ENCODE data around the gene IRAK2. TPM values are rescaled to one million over a fixed set of nuclear protein-coding genes. Genes with fewer than 3 reads are reported as not detected.

Gene IRAK2
- total and polyA plus RNA-seq, 2 donors (not counting 1 experiment from before 2014, with no cell fraction given), result 1.5 to 6.6 TPM

DNA sequence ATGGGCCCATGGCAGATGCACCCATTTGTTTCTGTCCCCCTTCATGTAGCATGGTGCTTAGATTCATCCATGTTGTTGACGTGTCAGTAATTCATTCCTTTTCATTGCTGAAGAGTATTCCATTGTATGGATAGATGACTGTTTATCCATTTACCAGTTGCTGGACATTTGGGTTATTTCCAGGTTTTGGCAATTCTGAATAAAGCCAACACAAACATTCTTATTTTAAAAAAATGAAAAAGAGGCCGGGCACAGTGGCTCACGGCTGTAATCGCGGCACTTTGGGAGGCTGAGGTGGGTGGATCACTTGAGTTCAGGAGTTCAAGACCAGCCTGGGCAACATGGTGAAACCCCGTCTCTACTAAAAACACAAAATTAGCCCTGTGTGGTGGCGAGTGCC lies 64.9 kb downstream of the IRAK2 start:
- H3K4me1 ChIP-seq (ENCODE audit: control insufficient read depth, extremely low read depth, insufficient read depth, low read length), result no peaks in the 10 kb centered on the region
- H3K4me3 ChIP-seq (replicated peaks in 1 of 4; ENCODE audit: control extremely low read depth in 1 of 4, insufficient read depth in 1 of 4, low read depth in 3 of 4, low read length in 4 of 4), result no peak overlapping the region
- no peak overlapping the region for H3K27ac ChIP-seq (ENCODE audit: insufficient read depth, low read length)
- H3K79me2 ChIP-seq (ENCODE audit: control insufficient read depth, insufficient read depth, low read length), result no peaks in the 10 kb centered on the region
- TF ChIP-seq, protein P1, sequence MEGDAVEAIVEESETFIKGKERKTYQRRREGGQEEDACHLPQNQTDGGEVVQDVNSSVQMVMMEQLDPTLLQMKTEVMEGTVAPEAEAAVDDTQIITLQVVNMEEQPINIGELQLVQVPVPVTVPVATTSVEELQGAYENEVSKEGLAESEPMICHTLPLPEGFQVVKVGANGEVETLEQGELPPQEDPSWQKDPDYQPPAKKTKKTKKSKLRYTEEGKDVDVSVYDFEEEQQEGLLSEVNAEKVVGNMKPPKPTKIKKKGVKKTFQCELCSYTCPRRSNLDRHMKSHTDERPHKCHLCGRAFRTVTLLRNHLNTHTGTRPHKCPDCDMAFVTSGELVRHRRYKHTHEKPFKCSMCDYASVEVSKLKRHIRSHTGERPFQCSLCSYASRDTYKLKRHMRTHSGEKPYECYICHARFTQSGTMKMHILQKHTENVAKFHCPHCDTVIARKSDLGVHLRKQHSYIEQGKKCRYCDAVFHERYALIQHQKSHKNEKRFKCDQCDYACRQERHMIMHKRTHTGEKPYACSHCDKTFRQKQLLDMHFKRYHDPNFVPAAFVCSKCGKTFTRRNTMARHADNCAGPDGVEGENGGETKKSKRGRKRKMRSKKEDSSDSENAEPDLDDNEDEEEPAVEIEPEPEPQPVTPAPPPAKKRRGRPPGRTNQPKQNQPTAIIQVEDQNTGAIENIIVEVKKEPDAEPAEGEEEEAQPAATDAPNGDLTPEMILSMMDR (conservative IDR thresholded peaks at IDR 0.05 in 1 of 2, IDR thresholded peaks at IDR 0.05 in 1 of 2; ENCODE audit: low read depth in 1 of 2, low read length in 2 of 2), result no peak
- TF ChIP-seq EZH2 (IDR thresholded peaks at IDR 0.05; ENCODE audit: low read length, missing control alignments), result no peak
- H3K4me2 ChIP-seq (ENCODE audit: extremely low read depth, insufficient read depth, low read length), result no peak overlapping the region
- H2AFZ ChIP-seq (ENCODE audit: low read length), result no peak overlapping the region
- H4K20me1 ChIP-seq (ENCODE audit: control insufficient read depth, extremely low read depth, insufficient read depth, low read length), result no peaks in the 10 kb centered on the region
- H3K9me3 ChIP-seq (ENCODE audit: control insufficient read depth, insufficient read depth, low read depth, low read length), result no peaks in the 10 kb centered on the region
- peaks cover 7% of the 10 kb centered on the region for H3K36me3 ChIP-seq (ENCODE audit: control insufficient read depth, insufficient read depth, low read length)
- no peak overlapping the region for H3K9ac ChIP-seq (ENCODE audit: insufficient read depth, low read length)
- no peaks in the 10 kb centered on the region for H3K27me3 ChIP-seq (ENCODE audit: control insufficient read depth, insufficient read depth, low read length)
- DNase-seq (ENCODE audit: low read depth in 2 of 2), result no peak

DNA sequence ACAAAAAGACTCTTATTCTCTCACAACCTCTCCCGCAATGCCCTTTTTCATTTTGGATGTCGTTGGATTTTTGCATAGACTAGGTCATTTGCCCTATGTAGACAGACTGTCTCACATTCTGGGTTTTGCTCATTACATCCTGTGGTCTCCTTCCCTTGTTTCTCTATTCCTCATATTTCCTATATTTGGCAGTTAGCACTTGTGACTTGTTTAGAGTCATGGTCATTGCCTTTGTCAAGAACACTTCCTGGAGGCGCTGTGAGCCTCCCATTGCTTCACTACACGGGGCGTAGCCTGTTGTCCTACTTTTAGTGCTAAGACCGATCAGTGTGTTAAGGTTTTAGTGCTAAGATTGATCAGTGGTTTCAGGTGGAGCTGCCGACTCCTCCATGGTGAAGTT lies 67.4 kb downstream of the IRAK2 start:
- Histone ChIP-seq H3K4me1 (ENCODE audit: control insufficient read depth, extremely low read depth, insufficient read depth, low read length) (no peaks in the 10 kb centered on the region), H2AFZ (ENCODE audit: low read length) (no peak overlapping the region), H3K36me3 (ENCODE audit: control insufficient read depth, insufficient read depth, low read length) (peaks cover 4% of the 10 kb centered on the region), H3K4me2 (ENCODE audit: extremely low read depth, insufficient read depth, low read length) (no peak overlapping the region), H3K4me3 (replicated peaks in 1 of 4; ENCODE audit: control extremely low read depth in 1 of 4, insufficient read depth in 1 of 4, low read depth in 3 of 4, low read length in 4 of 4) (no peak overlapping the region), H3K9ac (ENCODE audit: insufficient read depth, low read length) (no peak overlapping the region), H3K27me3 (ENCODE audit: control insufficient read depth, insufficient read depth, low read length) (no peaks in the 10 kb centered on the region), H3K9me3 (ENCODE audit: control insufficient read depth, insufficient read depth, low read depth, low read length) (no peaks in the 10 kb centered on the region), H3K27ac (ENCODE audit: insufficient read depth, low read length) (no peak overlapping the region), H4K20me1 (ENCODE audit: control insufficient read depth, extremely low read depth, insufficient read depth, low read length) (no peaks in the 10 kb centered on the region), H3K79me2 (ENCODE audit: control insufficient read depth, insufficient read depth, low read length) (no peaks in the 10 kb centered on the region)
- DNase-seq (ENCODE audit: low read depth in 2 of 2), result no peak
- no peak for TF ChIP-seq EZH2 (IDR thresholded peaks at IDR 0.05; ENCODE audit: low read length, missing control alignments)
- TF ChIP-seq, protein P1 (conservative IDR thresholded peaks at IDR 0.05 in 1 of 2, IDR thresholded peaks at IDR 0.05 in 1 of 2; ENCODE audit: low read depth in 1 of 2, low read length in 2 of 2), result no peak

- TF ChIP-seq, protein P1 (conservative IDR thresholded peaks at IDR 0.05 in 1 of 2, IDR thresholded peaks at IDR 0.05 in 1 of 2; ENCODE audit: low read depth in 1 of 2, low read length in 2 of 2), result no peak
- no peak for TF ChIP-seq EZH2 (IDR thresholded peaks at IDR 0.05; ENCODE audit: low read length, missing control alignments)
- H3K4me3 ChIP-seq (replicated peaks in 1 of 4; ENCODE audit: control extremely low read depth in 1 of 4, insufficient read depth in 1 of 4, low read depth in 3 of 4, low read length in 4 of 4), result no peak overlapping the region
- no peak overlapping the region for H3K4me2 ChIP-seq (ENCODE audit: extremely low read depth, insufficient read depth, low read length)
- H3K9ac ChIP-seq (ENCODE audit: insufficient read depth, low read length), result no peak overlapping the region
- no peaks in the 10 kb centered on the region for H3K4me1 ChIP-seq (ENCODE audit: control insufficient read depth, extremely low read depth, insufficient read depth, low read length)
- DNase-seq (ENCODE audit: low read depth in 2 of 2), result no peak
- no peaks in the 10 kb centered on the region for H3K79me2 ChIP-seq (ENCODE audit: control insufficient read depth, insufficient read depth, low read length)
- H4K20me1 ChIP-seq (ENCODE audit: control insufficient read depth, extremely low read depth, insufficient read depth, low read length), result no peaks in the 10 kb centered on the region
- no peak overlapping the region for H2AFZ ChIP-seq (ENCODE audit: low read length)
- H3K9me3 ChIP-seq (ENCODE audit: control insufficient read depth, insufficient read depth, low read depth, low read length), result no peaks in the 10 kb centered on the region
- peaks cover 4% of the 10 kb centered on the region for H3K36me3 ChIP-seq (ENCODE audit: control insufficient read depth, insufficient read depth, low read length)
- H3K27me3 ChIP-seq (ENCODE audit: control insufficient read depth, insufficient read depth, low read length), result no peaks in the 10 kb centered on the region
- H3K27ac ChIP-seq (ENCODE audit: insufficient read depth, low read length), result no peak overlapping the region
Observed at GRCh38 chr3:10233988-10234387, 69.3 kb downstream of the IRAK2 start.

All from fibroblast of lung (primary cell).